ENCODE results near the gene NHLRC4. TPM values are rescaled to one million over a fixed set of nuclear protein-coding genes. Genes with fewer than 3 reads are reported as not detected.

NHLRC4 gene
- total and polyA plus RNA-seq, 2 of the 13 experiments (the other 11 are each of a cell fraction or from before 2014, with no cell fraction given): 0.40 to 0.59 TPM

- peaks cover 34% of the 10 kb centered on the region for H3K4me1 ChIP-seq (ENCODE audit: insufficient read depth, low read length)
- H3K27me3 ChIP-seq (ENCODE audit: control insufficient read depth in 1 of 2, insufficient read depth in 2 of 2, low read length in 2 of 2): no peaks in the 10 kb centered on the region
- no peaks in the 10 kb centered on the region for H4K20me1 ChIP-seq (ENCODE audit: insufficient read depth, low read length)
- ChIA-PET POLR2A (interaction anchor here (1.1 kb wide), 1 partner anchor 30 kb away, joined by 3 read pairs; no protein-coding TSS in a partner anchor), CTCF (ENCODE audit: low intra/inter-chr PET ratio, low total read pairs) (no interaction called here)
- H3K9me3 ChIP-seq (ENCODE audit: low read length): no peaks in the 10 kb centered on the region
- H3K36me3 ChIP-seq (replicated peaks in 1 of 2; ENCODE audit: control insufficient read depth in 1 of 2, insufficient read depth in 2 of 2, low read length in 2 of 2): peaks cover 1 to 5% of the 10 kb centered on the region in 2 experiments; a peak in 1 of 5 replicates
- in situ Hi-C loops (cut with HindIII; ENCODE audit: extremely low pct_ligation_motif_present, low pct_unique_long_range_greater_than_20kb): no loop called here
- no peak overlapping the region for H3K9ac ChIP-seq (ENCODE audit: insufficient read depth, low read depth, low read length)
- H2AFZ ChIP-seq (ENCODE audit: low read length): no peak overlapping the region
- no peak overlapping the region for H3K4me3 ChIP-seq (replicated peaks in 1 of 3; ENCODE audit: insufficient read depth in 1 of 3, low read depth in 2 of 3, low read length in 3 of 3)
- ATAC-seq (no peak), FAIRE-seq (no peak), DNase-seq (ENCODE audit: low spot score) (no peak)
- over 99% methylated on average over 12 of the region's 27 CpGs for WGBS (ENCODE audit: low lambda C conversion rate)
- no peak overlapping the region for H3K27ac ChIP-seq (ENCODE audit: extremely low read length, insufficient read depth, low read length)
- no peak overlapping the region for H3K4me2 ChIP-seq (ENCODE audit: low read depth, low read length)
- peaks cover 7% of the 10 kb centered on the region for H3K79me2 ChIP-seq (ENCODE audit: insufficient read depth, low read length)
- BruUV-seq (replicated peaks): no TSS peak
- TF ChIP-seq THAP11 (CRISPR knock-in tag; IDR thresholded peaks at IDR 0.05) (no peak), STAT5B (CRISPR knock-in tag; IDR thresholded peaks at IDR 0.05) (no peak), NFATC3 (CRISPR knock-in tag; IDR thresholded peaks at IDR 0.05) (no peak), ZNF446 (CRISPR knock-in tag; IDR thresholded peaks at IDR 0.05) (no peak), MAFF (IDR thresholded peaks at IDR 0.05; ENCODE audit: low read depth, low read length) (no peak), ZNF775 (CRISPR knock-in tag; IDR thresholded peaks at IDR 0.05; ENCODE audit: borderline replicate concordance) (no peak), ZNF430 (CRISPR knock-in tag; IDR thresholded peaks at IDR 0.05) (no peak), BRCA1 (CRISPR knock-in tag; IDR thresholded peaks at IDR 0.05) (no peak), CENPBD1 (CRISPR knock-in tag; IDR thresholded peaks at IDR 0.05; ENCODE audit: borderline replicate concordance, low read depth) (no peak), NR2F6 (IDR thresholded peaks at IDR 0.05) (no peak), NR2F6 (CRISPR knock-in tag; IDR thresholded peaks at IDR 0.05) (no peak), PAF1 (CRISPR knock-in tag; IDR thresholded peaks at IDR 0.05) (no peak), CREM (IDR thresholded peaks at IDR 0.05) (no peak), CREM (CRISPR knock-in tag; IDR thresholded peaks at IDR 0.05) (no peak), DMTF1 (CRISPR knock-in tag; IDR thresholded peaks at IDR 0.05) (no peak), DPF2 (CRISPR knock-in tag; IDR thresholded peaks at IDR 0.05; ENCODE audit: borderline replicate concordance, low read depth) (no peak), SRY (CRISPR knock-in tag; IDR thresholded peaks at IDR 0.05) (no peak), SMAD1 (CRISPR knock-in tag; IDR thresholded peaks at IDR 0.05; ENCODE audit: borderline replicate concordance, low read depth) (no peak), NONO (IDR thresholded peaks at IDR 0.05) (no peak), NONO (CRISPR knock-in tag; conservative IDR thresholded peaks at IDR 0.05) (no peak)
- intact Hi-C loops (cut with micrococcal nuclease; ENCODE audit: unreplicated experiment): no loop called here
These were observed 6.3 kb downstream of the NHLRC4 start for GRCh38 chr16:572865-573650.
